NCI-H69 (cell line): ENCODE results near the gene PHPT1.
"Not testable (repeated sequence)": the region's sequence is repeated elsewhere in the genome, so short reads cannot be mapped to it uniquely, and the experiment has no call there.

Experiments used
- DNase-seq: peaks from one replicate; lab custom pipeline; 2025; lab: John Stamatoyannopoulos, UW

Gene PHPT1

GRCh38 chr9:136860933-136861873, 12.0 kb downstream of the PHPT1 start:
- no peak for DNase-seq

- no peak for DNase-seq
Observed at GRCh38 chr9:136861874-136862457, 12.8 kb downstream of the PHPT1 start.

DNA sequence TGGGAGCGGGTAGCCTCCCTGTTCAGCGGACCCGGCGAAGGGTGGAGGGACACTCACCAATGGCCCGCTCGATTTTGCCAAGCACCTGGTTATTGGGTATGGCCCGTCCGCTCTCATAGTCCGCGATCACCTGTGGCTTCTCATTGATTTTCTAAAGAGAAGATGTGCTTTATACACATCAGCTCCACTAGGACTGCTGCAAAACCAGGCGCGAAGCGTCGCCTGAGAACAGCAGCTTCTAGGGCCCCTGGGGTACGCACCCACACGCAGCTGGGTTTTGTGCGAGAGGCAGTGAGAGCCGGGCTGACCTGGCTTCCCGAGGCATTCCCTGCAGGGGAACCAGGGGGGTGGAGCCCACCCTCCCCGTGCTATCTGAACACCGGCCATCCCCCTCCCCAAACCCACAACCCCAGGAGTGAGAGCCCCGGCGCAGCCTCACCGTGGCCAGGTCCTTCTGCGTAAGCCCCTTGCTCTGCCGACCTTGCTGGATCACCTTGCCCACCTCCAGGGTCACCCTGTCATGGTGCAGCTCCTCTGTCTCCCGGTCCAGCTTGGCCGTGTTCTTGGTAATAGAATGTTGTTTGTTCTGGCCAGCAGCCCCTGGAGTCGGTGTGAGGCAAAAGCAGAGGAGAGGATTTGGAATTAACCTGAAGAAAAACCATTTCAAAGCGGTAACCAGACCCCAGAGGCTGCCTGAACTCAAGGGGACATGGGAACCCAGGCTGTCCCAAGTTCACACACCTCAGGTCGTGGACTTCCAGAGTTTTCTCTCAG, 13.8 kb downstream of the PHPT1 start:
- no peak for DNase-seq

GRCh38 chr9:136863623-136864273, 14.5 kb downstream of the PHPT1 start:
- DNase-seq: no peak

GRCh38 chr9:136865041-136865767, 16.0 kb downstream of the PHPT1 start:
- no peak for DNase-seq

- no peak for DNase-seq
Observed at GRCh38 chr9:136865768-136866103, 16.5 kb downstream of the PHPT1 start.

GRCh38 chr9:136866898-136867421, 17.8 kb downstream of the PHPT1 start:
- not testable (repeated sequence) for DNase-seq

DNA sequence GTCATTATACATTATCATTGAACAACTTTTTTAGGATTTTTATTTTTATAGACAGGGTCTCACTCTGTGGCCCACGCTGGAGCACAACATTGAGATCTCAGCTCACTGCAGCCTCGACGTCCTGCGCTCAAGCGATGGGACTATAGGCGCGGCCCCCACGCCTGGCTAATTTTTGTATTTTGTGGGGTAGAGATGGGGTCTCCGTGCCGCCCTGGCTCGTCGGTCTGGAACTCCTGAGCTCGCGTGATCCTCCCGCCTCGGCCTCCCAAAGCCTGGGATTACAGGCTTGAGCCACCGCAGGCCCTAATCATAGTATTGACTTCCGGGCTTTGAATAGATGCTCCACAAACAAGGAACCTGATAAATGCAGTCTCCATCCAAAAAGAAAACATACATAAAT, 18.3 kb downstream of the PHPT1 start:
- no peak for DNase-seq

DNA sequence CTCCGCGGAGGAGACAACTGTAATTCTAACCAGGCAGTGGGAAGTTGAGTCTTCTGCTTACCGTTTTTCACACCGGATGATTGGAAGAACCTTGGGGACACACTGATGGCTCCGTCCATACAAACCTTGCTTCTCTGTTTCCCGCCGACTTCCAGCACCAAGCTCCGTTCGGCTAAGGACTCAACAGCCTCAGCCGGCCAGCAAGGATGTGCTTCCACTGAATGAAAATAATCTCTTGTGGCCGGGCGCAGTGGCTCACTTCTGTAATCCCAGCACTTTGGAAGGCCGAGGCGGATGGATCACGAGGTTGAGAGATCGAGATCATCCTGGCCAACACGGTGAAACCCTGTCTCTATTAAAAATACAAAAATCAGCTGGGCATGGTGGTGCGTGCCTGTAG, 18.7 kb downstream of the PHPT1 start:
- DNase-seq: no peak

GRCh38 chr9:136868644-136869043, 19.4 kb downstream of the PHPT1 start:
- DNase-seq: no peak

DNA sequence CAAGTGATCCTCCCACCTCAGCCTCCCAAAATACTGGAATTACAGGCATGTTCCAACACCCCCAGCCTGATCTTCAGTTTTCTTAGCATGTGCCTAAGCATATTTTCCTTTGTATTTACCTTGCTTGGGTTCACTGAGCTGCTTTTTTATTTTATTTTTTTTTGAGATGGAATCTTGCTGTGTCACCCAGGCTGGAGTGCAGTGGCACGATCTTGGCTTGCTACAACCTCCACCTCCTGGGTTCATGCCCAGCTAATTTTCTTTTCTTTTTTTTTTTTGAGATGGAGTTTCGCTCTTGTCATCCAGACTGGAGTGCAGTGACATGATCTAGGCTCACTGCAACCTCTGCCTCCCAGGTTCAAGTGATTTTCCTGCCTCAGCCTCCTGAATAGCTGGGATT, 20.4 kb downstream of the PHPT1 start:
- DNase-seq: not testable (repeated sequence)

DNA sequence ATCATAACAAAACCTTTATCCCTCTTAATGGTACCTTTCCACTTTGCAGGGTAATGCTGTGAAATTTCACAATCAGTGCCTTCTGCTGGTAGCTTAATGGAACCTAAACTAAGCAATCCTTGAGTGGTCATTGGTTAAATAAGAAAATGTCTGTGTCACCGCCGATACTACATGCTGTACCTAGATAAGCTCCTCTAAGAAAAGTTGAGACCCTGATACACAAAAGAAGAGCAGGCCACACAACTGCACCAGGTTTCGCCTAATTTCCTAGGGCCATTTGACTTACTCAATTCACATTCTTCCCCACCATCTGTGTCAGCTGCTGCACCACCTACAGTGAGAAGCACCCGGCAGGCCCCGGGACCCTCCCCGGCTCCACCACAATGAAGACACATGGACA, 25.9 kb downstream of the PHPT1 start:
- no peak for DNase-seq

GRCh38 chr9:136876476-136876875, 27.3 kb downstream of the PHPT1 start:
- no peak for DNase-seq

DNA sequence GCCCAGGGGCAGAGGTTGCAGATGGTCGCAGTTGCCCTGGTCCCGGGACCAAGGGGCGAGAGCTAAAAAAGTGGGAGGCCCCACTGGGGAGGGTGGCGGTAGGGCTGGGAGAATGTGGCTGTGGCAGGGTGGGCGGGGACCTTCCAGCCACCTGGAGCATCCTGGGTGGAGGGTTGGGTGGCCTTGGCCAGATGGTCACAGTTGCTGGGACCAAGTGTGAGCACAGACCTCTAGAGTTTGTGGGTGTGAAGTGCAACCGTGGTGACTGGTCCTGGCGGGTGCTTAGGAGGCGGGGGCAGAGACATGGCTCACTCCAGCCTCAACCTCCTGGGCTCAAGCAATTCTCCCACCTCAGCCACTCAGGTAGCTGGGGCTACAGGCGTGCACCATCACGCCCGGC, 31.4 kb downstream of the PHPT1 start:
- DNase-seq: peak; percentile 41

- DNase-seq: peak; percentile 52
Observed at GRCh38 chr9:136881691-136882108, 32.5 kb downstream of the PHPT1 start.

DNA sequence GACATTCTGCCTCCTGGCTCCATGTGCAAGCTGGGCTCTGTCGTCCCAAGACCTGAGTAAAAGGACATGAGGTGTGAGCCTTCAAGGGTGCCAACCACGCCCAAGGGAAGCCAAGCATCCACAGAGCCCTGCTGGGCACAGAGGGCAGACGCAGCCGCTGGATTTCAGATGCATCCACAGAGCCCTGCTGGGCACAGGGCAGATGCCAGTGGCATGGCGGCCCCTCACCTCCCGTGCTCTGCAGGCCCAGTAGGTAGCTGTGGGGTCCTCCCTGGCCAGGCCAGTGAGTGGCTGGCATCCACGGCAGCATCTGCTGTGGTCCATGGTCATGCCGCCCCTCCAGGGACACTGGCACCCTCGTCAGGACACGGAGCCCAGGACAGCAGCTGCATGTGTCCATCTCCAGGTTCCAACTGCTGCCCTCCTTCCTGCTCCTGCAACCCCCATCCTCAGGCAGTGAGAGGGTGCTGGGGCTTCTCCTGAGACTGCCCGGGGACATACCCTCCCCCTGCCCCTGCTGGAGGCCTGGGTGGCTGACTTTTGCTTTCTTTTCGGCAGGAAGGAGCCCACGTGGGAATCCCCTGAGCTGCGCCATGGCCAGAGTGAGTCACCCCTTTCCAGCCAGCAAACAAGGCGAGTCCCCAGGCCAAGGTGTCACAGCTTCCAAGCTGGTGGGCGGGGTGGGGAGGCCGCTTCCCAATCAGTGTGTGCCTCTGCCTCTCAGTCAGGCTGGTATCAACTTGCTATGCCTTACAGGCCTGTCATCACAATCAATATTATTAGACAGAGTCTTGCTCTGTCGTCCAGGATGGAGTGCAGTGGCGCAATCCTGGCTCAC, 33.1 kb downstream of the PHPT1 start:
- peak; percentile 62 for DNase-seq

DNA sequence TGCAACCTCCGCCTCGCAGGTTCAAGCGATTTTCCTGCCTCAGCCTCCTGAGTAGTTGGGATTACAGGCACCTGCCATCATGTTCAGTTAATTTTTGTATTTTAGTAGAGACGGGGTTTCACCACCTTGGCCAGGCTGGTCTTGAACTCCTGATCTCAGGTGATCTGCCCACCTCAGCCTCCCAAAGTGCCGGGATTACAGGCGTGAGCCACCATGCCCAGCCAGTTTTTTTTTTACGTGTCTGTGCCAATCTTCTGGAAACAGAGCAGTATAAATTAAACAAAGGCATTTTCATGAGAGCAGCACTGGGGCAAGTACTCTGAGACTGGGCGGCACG, 33.7 kb downstream of the PHPT1 start:
- not testable (repeated sequence) for DNase-seq

GRCh38 chr9:136883670-136884069, 34.5 kb downstream of the PHPT1 start:
- not testable (repeated sequence) for DNase-seq

DNA sequence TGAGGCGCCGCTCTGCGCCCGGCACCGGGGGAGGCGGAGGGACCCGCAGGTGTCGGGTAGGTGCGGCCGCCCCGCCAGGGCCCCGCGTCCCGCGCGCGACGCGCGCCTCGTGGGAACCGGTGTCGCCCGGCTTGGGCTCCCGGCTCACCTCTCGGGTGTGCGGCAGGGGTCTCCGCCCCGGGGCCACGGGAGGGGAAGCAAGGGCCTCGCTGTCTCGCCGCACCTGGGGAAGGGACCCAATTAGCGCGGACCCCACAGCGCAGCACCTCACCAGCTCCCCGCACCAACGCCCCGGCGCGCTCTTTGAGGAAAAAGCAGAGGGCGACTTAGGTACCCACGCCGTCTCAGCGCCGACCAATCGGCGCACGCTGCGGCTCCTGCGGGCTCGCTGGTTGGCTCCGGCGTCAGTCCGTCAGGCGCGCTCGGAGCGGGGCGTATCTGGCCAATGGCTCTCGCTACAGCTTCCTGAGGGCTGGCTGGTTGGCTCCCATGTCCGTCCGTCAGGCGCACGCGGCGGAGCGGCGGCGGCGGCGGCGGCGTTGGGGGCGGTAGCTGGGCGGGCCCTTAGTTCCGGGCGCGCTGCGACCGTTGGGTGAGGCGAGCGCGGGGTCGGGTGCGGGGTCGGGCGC, 36.9 kb downstream of the PHPT1 start, which contains the start of gene TRAF2:
TSS of gene TRAF2 (plus strand) at position 567 of the 629 bp plus-strand sequence. CDS start 12,225 bp downstream, outside the sequence.
- peak; percentile 99 for DNase-seq
